Fibroblast of pulmonary artery (primary cell): ENCODE results near the gene CCL21.

ENCODE experiments used
- DNase-seq: peaks from one replicate; pipeline ENCODE4 v3.0.0-alpha.2; 2010; ENCODE audit warnings: low read depth
- H3K4me3 ChIP-seq: replicated peaks from 2 replicates; pipeline ENCODE4 v1.5.1; 2011; ENCODE audit warnings: low read depth, mild to moderate bottlenecking, control low read depth, low read length, moderate library complexity
- CTCF ChIP-seq: IDR thresholded peaks from 2 replicates; pipeline ENCODE4 v1.5.1; 2011; ENCODE audit warnings: mild to moderate bottlenecking, control low read depth, low read length, inconsistent platforms; ENCODE audit errors: missing control alignments

CCL21 gene

DNA sequence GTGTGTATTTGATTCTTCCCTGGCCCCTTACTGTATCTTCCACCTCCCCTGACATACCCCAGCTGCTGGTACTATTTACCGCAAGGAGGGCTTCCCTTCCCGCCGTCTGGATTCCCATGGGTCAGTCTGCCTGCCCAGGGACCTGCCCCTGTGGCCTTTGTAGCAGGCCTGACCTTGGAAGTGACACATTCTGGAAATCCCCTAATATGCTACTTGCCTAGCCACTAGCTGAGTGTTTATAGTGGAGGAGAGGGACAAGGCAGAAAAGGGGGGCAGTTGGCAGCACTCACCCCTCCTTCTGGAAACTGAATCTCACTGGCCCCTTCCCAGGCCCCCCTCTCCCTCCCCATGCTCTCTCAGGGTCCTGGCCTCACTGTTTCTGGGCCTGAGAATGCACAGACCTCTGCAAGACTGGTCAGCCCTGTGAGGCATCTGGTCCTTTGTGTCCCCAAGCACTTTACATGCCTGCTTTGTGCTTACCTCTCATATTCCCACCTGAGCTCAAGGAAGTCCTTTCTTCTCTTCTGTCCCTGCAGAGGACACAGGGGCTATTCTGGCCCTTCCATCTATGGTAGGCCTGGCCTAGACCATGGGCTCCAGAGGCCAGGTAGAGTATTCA is 8.2 kb upstream of the CCL21 start:
- H3K4me3 ChIP-seq = no peak overlapping the region
- DNase-seq = no peak
- no peak for TF ChIP-seq CTCF

DNA sequence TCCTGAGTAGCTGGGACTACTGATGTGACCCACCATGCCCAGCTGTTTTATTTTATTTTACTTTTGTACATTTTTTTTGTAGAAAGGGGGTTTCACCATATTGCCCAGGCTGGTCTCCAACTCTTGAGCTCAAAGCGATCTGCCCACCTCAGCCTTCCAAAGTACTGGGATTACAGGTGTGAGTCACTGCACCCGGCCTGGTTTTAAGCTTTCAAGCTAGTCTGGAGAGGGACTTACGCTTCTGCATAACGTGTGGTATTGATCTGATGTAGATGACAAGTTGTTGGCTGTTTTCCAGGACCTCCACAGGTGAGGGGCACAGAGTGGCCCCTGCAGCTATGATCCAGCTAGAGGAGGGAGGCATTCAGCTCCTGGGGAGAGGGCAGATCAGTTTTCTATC is 6.8 kb upstream of the CCL21 start:
- no peak overlapping the region for H3K4me3 ChIP-seq
- TF ChIP-seq CTCF = no peak
- no peak for DNase-seq

DNA sequence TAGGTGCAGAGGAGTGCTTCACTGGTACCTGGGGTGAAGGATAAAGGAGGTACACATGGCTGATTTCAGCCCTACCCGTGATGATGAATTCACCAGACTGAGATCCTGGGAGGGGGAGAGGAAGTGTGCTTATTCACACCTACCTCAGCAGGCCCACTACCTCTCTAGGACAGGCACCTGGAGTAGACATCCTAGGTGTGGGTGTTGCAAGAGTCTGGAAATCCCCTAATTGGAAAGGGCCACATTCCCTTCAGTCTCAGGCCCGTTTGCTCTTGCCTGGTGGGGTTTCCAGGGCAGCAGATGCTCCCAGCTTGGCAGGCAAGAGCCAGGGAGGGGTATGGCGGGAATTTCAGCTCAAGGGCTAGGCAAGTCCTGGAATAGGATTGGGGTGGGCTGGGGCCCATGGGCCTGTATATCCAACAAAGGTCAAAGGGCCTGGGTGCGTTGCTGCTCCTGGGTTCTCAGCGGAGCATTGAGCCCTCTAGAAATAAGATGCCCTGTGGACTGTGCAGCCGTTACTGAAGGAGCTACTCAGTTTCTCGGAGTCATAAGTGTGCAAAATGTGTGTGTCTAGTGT is 5.8 kb upstream of the CCL21 start:
- no peak overlapping the region for H3K4me3 ChIP-seq
- no peak for DNase-seq
- no peak for TF ChIP-seq CTCF

DNA sequence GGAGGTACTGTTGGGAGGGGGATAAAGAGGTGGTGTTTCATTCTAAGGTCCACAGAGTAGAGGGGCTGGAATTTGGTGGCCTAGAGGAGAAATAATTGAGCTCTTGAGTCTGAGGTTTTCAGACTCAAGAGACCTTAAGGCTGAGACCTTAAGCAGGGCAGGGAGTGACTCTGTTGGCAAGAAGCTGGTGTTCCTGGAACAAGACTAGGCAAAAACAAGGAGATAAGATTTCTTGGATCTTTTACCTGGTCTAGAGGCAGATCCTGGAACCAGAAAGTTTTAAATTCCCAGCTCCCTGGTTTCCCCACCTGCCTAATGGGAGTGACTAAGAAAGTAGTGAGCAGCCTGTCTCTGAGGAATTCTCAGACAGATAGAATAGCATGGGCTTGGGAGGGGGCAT is 4.1 kb upstream of the CCL21 start:
- no peak for TF ChIP-seq CTCF
- DNase-seq = no peak
- H3K4me3 ChIP-seq = no peak overlapping the region

DNA sequence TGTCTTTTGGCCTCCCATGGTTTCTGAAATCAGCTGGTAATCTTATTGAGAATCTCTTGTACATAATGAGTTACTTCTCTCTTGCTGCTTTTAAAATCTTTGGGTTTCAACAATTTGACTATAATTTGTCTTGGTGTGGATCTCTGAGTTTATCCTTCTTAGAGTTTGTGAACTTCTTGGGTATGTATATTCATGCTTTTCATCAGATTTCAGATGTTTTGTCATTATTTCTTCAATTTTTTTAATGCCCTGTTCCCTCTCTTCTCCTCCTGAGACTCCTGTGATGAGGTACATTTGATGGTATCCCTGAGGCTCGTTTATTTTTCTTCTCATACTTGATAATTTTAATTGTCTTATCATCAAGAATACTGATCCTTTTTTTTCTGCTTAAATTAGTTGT is 2.2 kb upstream of the CCL21 start:
- TF ChIP-seq CTCF = no peak
- no peak for DNase-seq
- H3K4me3 ChIP-seq = no peak overlapping the region

DNA sequence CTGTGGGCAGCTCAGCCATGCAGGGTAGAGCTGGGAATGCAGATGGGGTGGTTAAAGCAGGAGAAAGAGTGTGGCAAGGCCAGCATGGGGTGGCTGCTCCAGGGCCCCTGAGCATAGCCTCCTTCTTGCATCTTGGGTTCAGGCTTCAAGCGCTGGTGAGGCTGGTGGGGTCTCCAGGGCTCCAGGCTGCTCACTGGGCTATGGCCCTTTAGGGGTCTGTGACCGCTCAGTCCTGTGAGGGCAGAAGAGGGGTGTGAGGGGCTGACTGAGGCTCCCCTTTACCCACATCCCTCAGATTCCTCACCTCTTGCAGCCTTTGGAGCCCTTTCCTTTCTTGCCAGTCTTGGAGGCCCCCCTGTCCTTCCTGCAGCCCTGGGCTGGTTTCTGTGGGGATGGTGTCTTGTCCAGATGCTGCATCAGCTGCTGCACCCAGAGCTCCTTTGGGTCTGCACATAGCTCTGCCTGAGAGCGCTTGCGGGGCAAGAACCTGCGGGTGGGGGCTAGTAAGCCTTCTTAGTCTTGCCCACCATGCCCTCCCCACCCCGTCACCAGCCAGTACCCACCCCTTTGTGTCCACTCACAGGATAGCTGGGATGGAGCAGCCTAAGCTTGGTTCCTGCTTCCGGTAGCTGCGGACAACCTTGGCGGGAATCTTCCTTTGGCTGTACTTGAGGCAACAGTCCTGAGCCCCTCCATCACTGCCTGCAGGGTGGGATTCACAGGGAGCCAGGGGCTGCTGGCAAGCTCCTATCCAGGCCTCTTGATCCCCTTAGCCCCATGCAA is 549 bp downstream of the CCL21 start:
- H3K4me3 ChIP-seq = no peak overlapping the region
- DNase-seq = no peak
- TF ChIP-seq CTCF = no peak
